ENCODE measurements around the gene PRDM1. TPM values are rescaled to one million over a fixed set of nuclear protein-coding genes. Genes with fewer than 3 reads are reported as not detected.

Gene PRDM1
- total RNA-seq, 2 donors from 2014 or later, result 1.8 to 1.9 TPM

Other genes with a start within 250 kb of the PRDM1 start
- 10 to 100 TPM; 11.0 to 18.0 TPM for gene ATG5, start 239.4 kb downstream of the PRDM1 start, total RNA-seq

Measured in right atrium auricular region (tissue), 2 donors.